ENCODE measurements around the gene HYAL1. TPM values are rescaled to one million over a fixed set of nuclear protein-coding genes. Genes with fewer than 3 reads are reported as not detected.
"Not testable (repeated sequence)": the region's sequence is repeated elsewhere in the genome, so short reads cannot be mapped to it uniquely, and the experiment has no call there.

The HYAL1 gene
- total RNA-seq, 4 donors from 2014 or later = 19.5 to 31.0 (median 27.4) TPM

DNA sequence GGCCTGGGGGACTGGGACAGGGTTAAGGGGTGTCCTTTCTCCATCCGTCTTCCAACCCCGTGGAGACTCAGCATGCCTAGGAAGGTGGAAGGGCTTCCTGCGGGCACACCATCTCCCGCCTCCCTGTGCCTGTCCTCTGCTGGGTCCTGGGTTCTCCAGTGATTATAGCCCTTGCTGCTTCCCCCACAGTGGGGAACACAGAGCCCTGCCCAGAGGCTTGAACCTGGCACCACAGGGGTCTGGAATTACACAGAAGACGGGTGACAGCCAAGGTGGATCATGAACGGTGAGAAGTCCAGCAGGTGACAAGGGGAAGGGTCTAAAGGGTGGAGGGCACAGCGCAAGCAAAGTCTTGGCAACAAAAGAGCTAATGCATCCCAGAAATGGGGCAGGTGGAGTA is 40.6 kb downstream of the HYAL1 start:
- no peaks in the 10 kb centered on the region for H3K9me3 ChIP-seq
- peaks cover 7% of the 10 kb centered on the region for H3K36me3 ChIP-seq
- H3K4me1 ChIP-seq = peaks cover 79% of the 10 kb centered on the region
- H3K27ac ChIP-seq = no peak overlapping the region
- no peak for TF ChIP-seq POLR2AphosphoS5 (IDR thresholded peaks at IDR 0.05)
- no peak for TF ChIP-seq POLR2A (IDR thresholded peaks at IDR 0.05)
- TF ChIP-seq, protein P1, sequence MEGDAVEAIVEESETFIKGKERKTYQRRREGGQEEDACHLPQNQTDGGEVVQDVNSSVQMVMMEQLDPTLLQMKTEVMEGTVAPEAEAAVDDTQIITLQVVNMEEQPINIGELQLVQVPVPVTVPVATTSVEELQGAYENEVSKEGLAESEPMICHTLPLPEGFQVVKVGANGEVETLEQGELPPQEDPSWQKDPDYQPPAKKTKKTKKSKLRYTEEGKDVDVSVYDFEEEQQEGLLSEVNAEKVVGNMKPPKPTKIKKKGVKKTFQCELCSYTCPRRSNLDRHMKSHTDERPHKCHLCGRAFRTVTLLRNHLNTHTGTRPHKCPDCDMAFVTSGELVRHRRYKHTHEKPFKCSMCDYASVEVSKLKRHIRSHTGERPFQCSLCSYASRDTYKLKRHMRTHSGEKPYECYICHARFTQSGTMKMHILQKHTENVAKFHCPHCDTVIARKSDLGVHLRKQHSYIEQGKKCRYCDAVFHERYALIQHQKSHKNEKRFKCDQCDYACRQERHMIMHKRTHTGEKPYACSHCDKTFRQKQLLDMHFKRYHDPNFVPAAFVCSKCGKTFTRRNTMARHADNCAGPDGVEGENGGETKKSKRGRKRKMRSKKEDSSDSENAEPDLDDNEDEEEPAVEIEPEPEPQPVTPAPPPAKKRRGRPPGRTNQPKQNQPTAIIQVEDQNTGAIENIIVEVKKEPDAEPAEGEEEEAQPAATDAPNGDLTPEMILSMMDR (IDR thresholded peaks at IDR 0.05) = no peak
- TF ChIP-seq EP300 (IDR thresholded peaks at IDR 0.05) = no peak
- H3K27me3 ChIP-seq = no peaks in the 10 kb centered on the region
- H3K4me3 ChIP-seq = no peak overlapping the region
- 90% methylated on average over 7 of the region's 7 CpGs for WGBS
- DNase-seq (ENCODE audit: low spot score in 2 of 2) = no peak

- H3K9me3 ChIP-seq; H3K27me3 ChIP-seq; H3K4me3 ChIP-seq; H3K27ac ChIP-seq; DNase-seq (ENCODE audit: low spot score in 2 of 2): not testable (repeated sequence)
- Histone ChIP-seq H3K36me3 (peaks cover 13% of the 10 kb centered on the region), H3K4me1 (peaks cover 74% of the 10 kb centered on the region)
- 92% methylated on average over 4 of the region's 4 CpGs for WGBS
Observed at GRCh38 chr3:50262200-50262599, 41.2 kb downstream of the HYAL1 start.

GRCh38 chr3:50261505-50261904 is 41.9 kb downstream of the HYAL1 start:
- H3K36me3 ChIP-seq = peaks cover 20% of the 10 kb centered on the region
- no peak for TF ChIP-seq POLR2A (IDR thresholded peaks at IDR 0.05)
- TF ChIP-seq, protein P1 (IDR thresholded peaks at IDR 0.05) = no peak
- no peak for TF ChIP-seq POLR2AphosphoS5 (IDR thresholded peaks at IDR 0.05)
- TF ChIP-seq EP300 (IDR thresholded peaks at IDR 0.05) = no peak

GRCh38 chr3:50260942-50261441 is 42.4 kb downstream of the HYAL1 start:
- 87% methylated on average over 4 of the region's 5 CpGs for WGBS
- Histone ChIP-seq H3K9me3 (no peaks in the 10 kb centered on the region), H3K4me1 (peaks cover 64% of the 10 kb centered on the region), H3K36me3 (peaks cover 25% of the 10 kb centered on the region), H3K4me3 (peak overlapping the region; percentile 58), H3K27me3 (no peaks in the 10 kb centered on the region), H3K27ac (peak overlapping the region; percentile 91)
- TF ChIP-seq POLR2AphosphoS5 (IDR thresholded peaks at IDR 0.05) (no peak), EP300 (IDR thresholded peaks at IDR 0.05) (no peak), POLR2A (IDR thresholded peaks at IDR 0.05) (no peak)
- TF ChIP-seq, protein P1 (IDR thresholded peaks at IDR 0.05) = no peak
- DNase-seq (ENCODE audit: low spot score in 2 of 2) = no peak

More at GRCh38 chr3:50261505-50261904, 41.9 kb downstream of the HYAL1 start:
- no peak for DNase-seq (ENCODE audit: low spot score in 2 of 2)
- 53% methylated on average over 2 of the region's 2 CpGs for WGBS
- no peaks in the 10 kb centered on the region for H3K27me3 ChIP-seq
- peak overlapping the region; percentile 91 for H3K27ac ChIP-seq
- H3K4me3 ChIP-seq = no peak overlapping the region
- H3K9me3 ChIP-seq = no peaks in the 10 kb centered on the region
- H3K4me1 ChIP-seq = peaks cover 67% of the 10 kb centered on the region

- no peaks in the 10 kb centered on the region for H3K9me3 ChIP-seq
- 0% methylated on average over 17 of the region's 70 CpGs for WGBS
- H3K4me1 ChIP-seq = peaks cover 63% of the 10 kb centered on the region
- peak overlapping the region; percentile 91 for H3K27ac ChIP-seq
- H3K4me3 ChIP-seq = peak overlapping the region; percentile 58
- no peaks in the 10 kb centered on the region for H3K27me3 ChIP-seq
- peaks cover 26% of the 10 kb centered on the region for H3K36me3 ChIP-seq
- DNase-seq (ENCODE audit: low spot score in 2 of 2) = peak; percentile 94 to 95
- TF ChIP-seq POLR2AphosphoS5 (IDR thresholded peaks at IDR 0.05) (peak in 1 of 3 donors; percentile 59), POLR2A (IDR thresholded peaks at IDR 0.05) (peak; percentile 1 to 39), EP300 (IDR thresholded peaks at IDR 0.05) (no peak)
- TF ChIP-seq, protein P1 (IDR thresholded peaks at IDR 0.05) = peak; percentile 96 to 100
Observed at GRCh38 chr3:50260027-50260941, 43.1 kb downstream of the HYAL1 start.
